ENCODE measurements around the gene GCLC.

GCLC gene

DNA sequence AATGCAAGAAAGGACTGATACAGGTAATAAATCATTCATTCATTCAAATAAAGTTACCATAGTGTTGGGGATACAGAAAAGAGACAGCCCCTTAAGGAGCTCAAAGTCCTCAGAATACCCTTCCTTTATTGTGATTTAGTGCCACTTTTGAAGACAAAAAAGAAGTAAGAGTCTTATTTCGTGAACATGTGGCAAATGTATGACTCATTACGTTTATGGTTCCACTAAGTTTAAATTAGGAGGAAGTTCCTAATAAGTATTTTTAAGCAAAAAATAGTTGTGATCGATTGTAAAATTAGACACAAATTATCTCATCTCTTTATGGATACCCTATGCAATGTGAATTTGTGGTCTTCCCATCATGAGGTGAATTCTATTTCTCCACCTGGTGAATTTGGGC is 38.5 kb upstream of the GCLC start:
- Histone ChIP-seq H3K4ac (ENCODE audit: low read depth in 1 of 2, low read length in 2 of 2) (no peak overlapping the region), H3K9me3 (ENCODE audit: control insufficient read depth, low read length) (no peaks in the 10 kb centered on the region), H2BK5ac (ENCODE audit: low read depth, low read length, poor library complexity, severe bottlenecking) (no peak overlapping the region), H2BK12ac (ENCODE audit: low read length in 2 of 2) (no peak overlapping the region), H2AK5ac (ENCODE audit: low read length, severe bottlenecking) (no peak overlapping the region), H3K4me2 (ENCODE audit: low read length, poor library complexity, severe bottlenecking) (no peak overlapping the region), H3K4me3 (ENCODE audit: insufficient read depth in 1 of 2, low read depth in 1 of 2, low read length in 2 of 2) (no peak overlapping the region), H3K36me3 (ENCODE audit: control insufficient read depth in 1 of 2, insufficient read depth in 2 of 2, low read depth in 1 of 2, low read length in 2 of 2) (no peaks in the 10 kb centered on the region), H4K8ac (ENCODE audit: low read length) (no peak overlapping the region), H2BK15ac (ENCODE audit: low read depth, poor library complexity, severe bottlenecking) (no peak overlapping the region), H3K14ac (ENCODE audit: low read length in 2 of 2) (no peak overlapping the region), H3K79me1 (replicated peaks; ENCODE audit: low read length, poor library complexity, severe bottlenecking) (no peaks in the 10 kb centered on the region), H2AFZ (ENCODE audit: low read depth, low read length) (no peak overlapping the region), H3K4me1 (ENCODE audit: control insufficient read depth, insufficient read depth, low read depth, low read length) (no peaks in the 10 kb centered on the region), H3K9ac (ENCODE audit: low read length) (no peak overlapping the region), H3K23ac (ENCODE audit: low read length in 2 of 2) (no peak overlapping the region), H2BK120ac (ENCODE audit: low read depth, low read length) (no peak overlapping the region), H3K27me3 (ENCODE audit: control insufficient read depth in 1 of 2, insufficient read depth in 1 of 2, low read length in 2 of 2) (no peaks in the 10 kb centered on the region), H4K91ac (ENCODE audit: low read length) (no peak overlapping the region), H3K27ac (ENCODE audit: low read length, poor library complexity, severe bottlenecking) (no peak overlapping the region), H3K18ac (ENCODE audit: low read depth in 1 of 2, low read length in 2 of 2) (no peak overlapping the region)
- no peak for DNase-seq
- no CpG with 5 or more reads among the region's 3 CpGs for WGBS

DNA sequence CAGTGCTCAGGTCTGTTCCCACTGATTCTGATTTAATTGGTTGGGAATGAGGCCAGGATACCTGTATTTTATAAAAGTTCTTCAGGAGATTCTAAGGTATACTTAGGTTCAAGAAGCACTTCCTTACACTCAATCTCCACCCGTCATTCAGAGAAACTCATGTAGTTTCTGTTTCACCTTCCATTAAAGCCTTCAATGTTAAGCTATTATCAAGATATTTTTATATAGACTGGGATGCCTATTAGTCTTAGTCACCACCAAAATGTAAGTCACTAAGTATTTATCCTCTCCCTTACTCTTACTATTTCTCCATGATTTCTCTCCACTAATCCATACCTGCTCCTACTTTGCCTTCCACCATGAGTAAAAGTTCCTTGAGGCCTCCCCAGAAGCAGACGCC is 38.1 kb upstream of the GCLC start:
- Histone ChIP-seq H3K9ac (ENCODE audit: low read length) (no peak overlapping the region), H3K79me1 (replicated peaks; ENCODE audit: low read length, poor library complexity, severe bottlenecking) (no peaks in the 10 kb centered on the region), H3K27me3 (ENCODE audit: control insufficient read depth in 1 of 2, insufficient read depth in 1 of 2, low read length in 2 of 2) (no peaks in the 10 kb centered on the region), H3K4me2 (ENCODE audit: low read length, poor library complexity, severe bottlenecking) (no peak overlapping the region), H2BK12ac (ENCODE audit: low read length in 2 of 2) (no peak overlapping the region), H2BK120ac (ENCODE audit: low read depth, low read length) (no peak overlapping the region), H3K4me1 (ENCODE audit: control insufficient read depth, insufficient read depth, low read depth, low read length) (no peaks in the 10 kb centered on the region), H2BK5ac (ENCODE audit: low read depth, low read length, poor library complexity, severe bottlenecking) (no peak overlapping the region), H2AK5ac (ENCODE audit: low read length, severe bottlenecking) (no peak overlapping the region), H4K91ac (ENCODE audit: low read length) (no peak overlapping the region), H3K36me3 (ENCODE audit: control insufficient read depth in 1 of 2, insufficient read depth in 2 of 2, low read depth in 1 of 2, low read length in 2 of 2) (no peaks in the 10 kb centered on the region), H3K4me3 (ENCODE audit: insufficient read depth in 1 of 2, low read depth in 1 of 2, low read length in 2 of 2) (no peak overlapping the region), H2BK15ac (ENCODE audit: low read depth, poor library complexity, severe bottlenecking) (no peak overlapping the region), H3K14ac (ENCODE audit: low read length in 2 of 2) (no peak overlapping the region), H2AFZ (ENCODE audit: low read depth, low read length) (no peak overlapping the region), H3K27ac (ENCODE audit: low read length, poor library complexity, severe bottlenecking) (no peak overlapping the region), H3K4ac (ENCODE audit: low read depth in 1 of 2, low read length in 2 of 2) (no peak overlapping the region), H3K18ac (ENCODE audit: low read depth in 1 of 2, low read length in 2 of 2) (no peak overlapping the region), H4K8ac (ENCODE audit: low read length) (no peak overlapping the region), H3K23ac (ENCODE audit: low read length in 2 of 2) (no peak overlapping the region), H3K9me3 (ENCODE audit: control insufficient read depth, low read length) (no peaks in the 10 kb centered on the region)
- 100% methylated on average over 1 of the region's 2 CpGs for WGBS
- DNase-seq, result peak; percentile 19

DNA sequence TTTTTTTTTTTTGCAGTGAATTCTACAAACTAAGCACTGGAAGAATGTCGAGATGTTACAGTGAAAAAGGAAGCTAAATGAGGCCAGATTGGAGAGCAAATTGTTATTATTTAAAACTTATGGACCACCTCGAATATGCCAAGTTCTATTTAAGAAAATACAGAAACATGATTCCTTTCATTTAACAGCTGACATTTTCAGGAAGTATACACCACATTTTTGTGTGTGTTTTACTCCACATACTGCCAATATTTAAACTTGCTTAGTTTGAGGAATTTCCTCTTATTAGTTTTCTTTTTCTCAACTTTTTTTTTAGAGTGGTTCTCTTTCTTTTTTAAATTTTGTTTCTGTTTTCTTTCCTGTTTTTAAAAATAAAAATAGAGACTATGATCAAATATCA is 37.0 kb upstream of the GCLC start:
- no peaks in the 10 kb centered on the region for H3K27me3 ChIP-seq (ENCODE audit: control insufficient read depth in 1 of 2, insufficient read depth in 1 of 2, low read length in 2 of 2)
- no peak overlapping the region for H3K27ac ChIP-seq (ENCODE audit: low read length, poor library complexity, severe bottlenecking)
- no peak overlapping the region for H4K8ac ChIP-seq (ENCODE audit: low read length)
- H2BK15ac ChIP-seq (ENCODE audit: low read depth, poor library complexity, severe bottlenecking), result no peak overlapping the region
- H3K14ac ChIP-seq (ENCODE audit: low read length in 2 of 2), result no peak overlapping the region
- no peak overlapping the region for H3K4me3 ChIP-seq (ENCODE audit: insufficient read depth in 1 of 2, low read depth in 1 of 2, low read length in 2 of 2)
- no peaks in the 10 kb centered on the region for H3K4me1 ChIP-seq (ENCODE audit: control insufficient read depth, insufficient read depth, low read depth, low read length)
- H4K91ac ChIP-seq (ENCODE audit: low read length), result no peak overlapping the region
- no peaks in the 10 kb centered on the region for H3K9me3 ChIP-seq (ENCODE audit: control insufficient read depth, low read length)
- no peak overlapping the region for H2AFZ ChIP-seq (ENCODE audit: low read depth, low read length)
- WGBS, result no CpG with 5 or more reads among the region's 2 CpGs
- H2AK5ac ChIP-seq (ENCODE audit: low read length, severe bottlenecking), result no peak overlapping the region
- H2BK5ac ChIP-seq (ENCODE audit: low read depth, low read length, poor library complexity, severe bottlenecking), result no peak overlapping the region
- H3K4me2 ChIP-seq (ENCODE audit: low read length, poor library complexity, severe bottlenecking), result no peak overlapping the region
- no peaks in the 10 kb centered on the region for H3K79me1 ChIP-seq (replicated peaks; ENCODE audit: low read length, poor library complexity, severe bottlenecking)
- no peaks in the 10 kb centered on the region for H3K36me3 ChIP-seq (ENCODE audit: control insufficient read depth in 1 of 2, insufficient read depth in 2 of 2, low read depth in 1 of 2, low read length in 2 of 2)
- H3K18ac ChIP-seq (ENCODE audit: low read depth in 1 of 2, low read length in 2 of 2), result no peak overlapping the region
- DNase-seq, result no peak
- peak overlapping the region; percentile 59 for H3K9ac ChIP-seq (ENCODE audit: low read length)
- H2BK120ac ChIP-seq (ENCODE audit: low read depth, low read length), result no peak overlapping the region
- H3K4ac ChIP-seq (ENCODE audit: low read depth in 1 of 2, low read length in 2 of 2), result no peak overlapping the region
- no peak overlapping the region for H3K23ac ChIP-seq (ENCODE audit: low read length in 2 of 2)
- no peak overlapping the region for H2BK12ac ChIP-seq (ENCODE audit: low read length in 2 of 2)

DNA sequence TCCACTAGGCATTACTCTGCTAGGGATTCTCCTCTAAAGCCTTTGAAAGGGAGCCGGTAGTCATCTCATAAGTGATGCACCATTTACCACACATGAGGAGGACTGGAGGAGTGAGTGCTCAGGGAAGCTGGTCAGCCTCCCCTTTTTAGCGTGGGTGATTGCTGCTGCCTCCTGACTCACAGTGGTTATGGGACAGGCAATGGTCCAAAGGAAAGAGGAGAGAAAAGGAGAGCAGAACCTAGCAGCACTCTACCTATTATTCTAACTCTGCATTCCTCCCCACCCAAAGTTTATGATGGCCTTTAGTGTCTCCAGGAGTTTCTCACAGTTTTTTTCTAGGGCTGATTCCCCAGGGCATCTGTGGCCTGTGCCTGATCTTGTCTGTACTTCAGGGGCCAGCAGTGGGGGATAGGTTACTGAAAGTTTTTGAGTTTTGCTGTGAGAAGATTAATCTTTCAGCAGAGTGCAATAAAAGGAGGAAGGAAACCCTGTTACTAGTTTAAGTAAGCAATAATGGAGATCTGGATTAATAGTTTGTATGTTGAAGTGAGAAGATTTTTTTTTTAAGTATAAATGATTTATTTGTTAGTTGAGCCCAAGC is 36.4 kb upstream of the GCLC start:
- H2AK5ac ChIP-seq (ENCODE audit: low read length, severe bottlenecking), result no peak overlapping the region
- H3K4ac ChIP-seq (ENCODE audit: low read depth in 1 of 2, low read length in 2 of 2), result no peak overlapping the region
- H4K8ac ChIP-seq (ENCODE audit: low read length), result no peak overlapping the region
- no peak overlapping the region for H3K18ac ChIP-seq (ENCODE audit: low read depth in 1 of 2, low read length in 2 of 2)
- no peaks in the 10 kb centered on the region for H3K9me3 ChIP-seq (ENCODE audit: control insufficient read depth, low read length)
- no peak overlapping the region for H3K4me3 ChIP-seq (ENCODE audit: insufficient read depth in 1 of 2, low read depth in 1 of 2, low read length in 2 of 2)
- H3K9ac ChIP-seq (ENCODE audit: low read length), result peak overlapping the region; percentile 59
- H3K14ac ChIP-seq (ENCODE audit: low read length in 2 of 2), result no peak overlapping the region
- H3K36me3 ChIP-seq (ENCODE audit: control insufficient read depth in 1 of 2, insufficient read depth in 2 of 2, low read depth in 1 of 2, low read length in 2 of 2), result no peaks in the 10 kb centered on the region
- H2BK5ac ChIP-seq (ENCODE audit: low read depth, low read length, poor library complexity, severe bottlenecking), result no peak overlapping the region
- no peak overlapping the region for H2BK12ac ChIP-seq (ENCODE audit: low read length in 2 of 2)
- no peak overlapping the region for H2BK15ac ChIP-seq (ENCODE audit: low read depth, poor library complexity, severe bottlenecking)
- H3K27me3 ChIP-seq (ENCODE audit: control insufficient read depth in 1 of 2, insufficient read depth in 1 of 2, low read length in 2 of 2), result no peaks in the 10 kb centered on the region
- H3K79me1 ChIP-seq (replicated peaks; ENCODE audit: low read length, poor library complexity, severe bottlenecking), result no peaks in the 10 kb centered on the region
- H2BK120ac ChIP-seq (ENCODE audit: low read depth, low read length), result no peak overlapping the region
- H3K23ac ChIP-seq (ENCODE audit: low read length in 2 of 2), result no peak overlapping the region
- H2AFZ ChIP-seq (ENCODE audit: low read depth, low read length), result no peak overlapping the region
- no peaks in the 10 kb centered on the region for H3K4me1 ChIP-seq (ENCODE audit: control insufficient read depth, insufficient read depth, low read depth, low read length)
- no peak overlapping the region for H4K91ac ChIP-seq (ENCODE audit: low read length)
- WGBS, result 83% methylated on average over 2 of the region's 2 CpGs
- H3K4me2 ChIP-seq (ENCODE audit: low read length, poor library complexity, severe bottlenecking), result no peak overlapping the region
- no peak for DNase-seq
- no peak overlapping the region for H3K27ac ChIP-seq (ENCODE audit: low read length, poor library complexity, severe bottlenecking)

Measured in mesenchymal stem cell (in vitro differentiated cells and primary cell).